HepG2 (cell line): Measurements from ENCODE around the gene PGP. TPM values are rescaled to one million over a fixed set of nuclear protein-coding genes. Genes with fewer than 3 reads are reported as not detected.
A peak's percentile ranks its signal among the peaks of the same experiment; 100 is the strongest.

Experiments
- ERF ChIP-seq: IDR thresholded peaks from 2 replicates; pipeline ENCODE4 v1.6.1; 2018; ENCODE audit warnings: missing biosample characterization, missing genetic modification reagents
- MEF2D ChIP-seq: sonication (generic); formaldehyde crosslinking; IDR thresholded peaks from 2 replicates; pipeline ENCODE4 v1.5.1; 2020; ENCODE audit warnings: mild to moderate bottlenecking, missing genetic modification reagents
- NCOA5 ChIP-seq: sonication (generic); formaldehyde crosslinking; IDR thresholded peaks from 2 replicates; pipeline ENCODE4 v1.4.0; 2020; ENCODE audit warnings: missing genetic modification reagents
- PAX8 ChIP-seq: sonication (generic); formaldehyde crosslinking; IDR thresholded peaks from 2 replicates; pipeline ENCODE4 v1.8.0; 2022; ENCODE audit warnings: mild to moderate bottlenecking, missing genetic modification reagents, borderline replicate concordance
- RCOR2 ChIP-seq: IDR thresholded peaks from 2 replicates; pipeline ENCODE4 v1.6.1; 2016; ENCODE audit warnings: missing biosample characterization, missing genetic modification reagents
- TARDBP ChIP-seq: sonication (generic); formaldehyde crosslinking; IDR thresholded peaks from 2 replicates; pipeline ENCODE4 v1.8.0; 2022; ENCODE audit warnings: mild to moderate bottlenecking, missing genetic modification reagents
- ZMAT3 ChIP-seq: sonication (generic); formaldehyde crosslinking; conservative IDR thresholded peaks from 2 replicates; pipeline ENCODE4 v1.7.0; 2021; ENCODE audit warnings: missing genetic modification reagents
- ZNF430 ChIP-seq: sonication (generic); formaldehyde crosslinking; IDR thresholded peaks from 2 replicates; pipeline ENCODE4 v1.9.0; 2021; ENCODE audit warnings: mild to moderate bottlenecking, missing genetic modification reagents
- ZNF543 ChIP-seq: sonication (generic); formaldehyde crosslinking; IDR thresholded peaks from 2 replicates; pipeline ENCODE4 v1.4.0; 2020; ENCODE audit warnings: mild to moderate bottlenecking, missing genetic modification reagents
- ZNF577 ChIP-seq: sonication (generic); formaldehyde crosslinking; IDR thresholded peaks from 2 replicates; pipeline ENCODE4 v1.4.0; 2020; ENCODE audit warnings: mild to moderate bottlenecking, low read depth, missing genetic modification reagents, borderline replicate concordance
- polyA plus RNA-seq, 8 experiments: library from polyadenylated mRNA; depleted of rRNA in 3 of 8; stranded (reverse) in 7 of 8; unstranded in 1 of 8; fragments of >200 nt; fragmentation: Illumina TruSeq in 4 of 8; extraction: Trizol in 4 of 8; gene quantifications; 2 replicates each; pipeline versions ENCODE4 v1.2.1 to v1.2.3, GENCODE V29; 2011 to 2016; ENCODE audit warnings: low read depth in 4 of 8, missing spikeins in 1 of 8, mixed read lengths in 1 of 8; ENCODE audit not compliant: insufficient read depth in 1 of 8
- total RNA-seq, 5 experiments: library from RNA; depleted of rRNA; stranded (reverse); fragments of >200 nt; fragmentation: Illumina TruSeq; extraction: Trizol; gene quantifications; 2 replicates each; pipeline ENCODE4 v1.2.3, GENCODE V29; 2016; ENCODE audit warnings: low read depth in 1 of 5
- TF ChIP-seq, protein P1 (sequence below), 2 experiments: fragments of 450-650 bp in 1 of 2; sonication (generic) in 1 of 2; formaldehyde crosslinking in 1 of 2; IDR thresholded peaks; 2 replicates each; pipeline versions ENCODE4 v1.6.1 to v1.8.0; 2016 to 2022; ENCODE audit warnings: antibody characterized with exemption in 1 of 2, mild to moderate bottlenecking in 1 of 2, missing genetic modification reagents in 1 of 2
- TF ChIP-seq, protein P2 (sequence below): sonication (generic); formaldehyde crosslinking; IDR thresholded peaks from 2 replicates; pipeline ENCODE4 v1.8.0; 2022; ENCODE audit warnings: mild to moderate bottlenecking, missing genetic modification reagents
- TF ChIP-seq, protein P3 (sequence below): sonication (generic); formaldehyde crosslinking; IDR thresholded peaks from 2 replicates; pipeline ENCODE4 v1.5.0; 2020; ENCODE audit warnings: missing genetic modification reagents

PGP gene
- total and polyA plus RNA-seq, 2 of the 13 experiments (the other 11 are each of a cell fraction or from before 2014, with no cell fraction given): 7.3 to 18.3 TPM

DNA sequence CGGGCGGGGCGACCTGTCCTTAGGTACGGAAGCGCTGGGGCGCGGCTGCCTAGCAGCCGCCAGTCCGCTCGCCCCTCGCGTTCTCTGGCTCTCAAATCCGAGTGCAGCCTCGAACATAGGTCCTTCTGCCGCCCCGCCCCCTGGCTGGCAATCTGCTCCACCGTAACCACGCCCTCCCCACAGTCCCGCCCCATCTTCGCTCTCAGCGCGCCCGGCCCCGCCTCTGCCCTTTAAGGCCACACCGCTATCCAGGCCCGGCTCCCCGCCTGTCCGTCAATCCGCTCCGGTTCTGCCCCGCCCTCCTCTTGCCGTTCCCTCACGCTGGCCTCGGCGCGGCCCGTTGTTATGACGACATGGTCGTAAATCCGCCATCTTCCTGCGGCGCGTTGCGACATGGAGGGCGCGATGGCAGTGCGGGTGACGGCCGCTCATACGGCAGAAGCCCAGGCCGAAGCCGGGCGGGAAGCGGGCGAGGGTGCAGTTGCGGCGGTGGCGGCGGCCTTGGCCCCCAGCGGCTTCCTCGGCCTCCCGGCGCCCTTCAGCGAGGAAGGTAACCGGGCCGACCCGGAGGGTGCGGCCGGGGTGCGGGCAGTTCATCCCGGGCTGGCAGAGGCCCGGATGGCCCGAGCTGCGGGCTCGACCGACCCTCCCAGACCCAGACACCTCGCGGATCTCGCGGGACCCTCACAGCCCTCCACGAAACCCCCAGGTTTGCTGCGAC is 8.7 kb upstream of the PGP start, which contains the start of gene E4F1 (continued):
- TF ChIP-seq ZNF430 (CRISPR knock-in tag) (peak; percentile 95), ZNF577 (CRISPR knock-in tag) (no peak), ERF (CRISPR knock-in tag) (0 out of 2 replicates have a peak, but pooled peaks have one; percentile 22), PAX8 (CRISPR knock-in tag) (no peak), ZNF543 (CRISPR knock-in tag) (peak; percentile 54; the same call in 1 of the 2 replicates), MEF2D (CRISPR knock-in tag) (peak; percentile 63), NCOA5 (no peak), TARDBP (CRISPR knock-in tag) (peak; percentile 97), RCOR2 (CRISPR knock-in tag) (no peak), ZMAT3 (CRISPR knock-in tag) (no peak; the same call in 1 of the 2 replicates)
- TF ChIP-seq, protein P1, sequence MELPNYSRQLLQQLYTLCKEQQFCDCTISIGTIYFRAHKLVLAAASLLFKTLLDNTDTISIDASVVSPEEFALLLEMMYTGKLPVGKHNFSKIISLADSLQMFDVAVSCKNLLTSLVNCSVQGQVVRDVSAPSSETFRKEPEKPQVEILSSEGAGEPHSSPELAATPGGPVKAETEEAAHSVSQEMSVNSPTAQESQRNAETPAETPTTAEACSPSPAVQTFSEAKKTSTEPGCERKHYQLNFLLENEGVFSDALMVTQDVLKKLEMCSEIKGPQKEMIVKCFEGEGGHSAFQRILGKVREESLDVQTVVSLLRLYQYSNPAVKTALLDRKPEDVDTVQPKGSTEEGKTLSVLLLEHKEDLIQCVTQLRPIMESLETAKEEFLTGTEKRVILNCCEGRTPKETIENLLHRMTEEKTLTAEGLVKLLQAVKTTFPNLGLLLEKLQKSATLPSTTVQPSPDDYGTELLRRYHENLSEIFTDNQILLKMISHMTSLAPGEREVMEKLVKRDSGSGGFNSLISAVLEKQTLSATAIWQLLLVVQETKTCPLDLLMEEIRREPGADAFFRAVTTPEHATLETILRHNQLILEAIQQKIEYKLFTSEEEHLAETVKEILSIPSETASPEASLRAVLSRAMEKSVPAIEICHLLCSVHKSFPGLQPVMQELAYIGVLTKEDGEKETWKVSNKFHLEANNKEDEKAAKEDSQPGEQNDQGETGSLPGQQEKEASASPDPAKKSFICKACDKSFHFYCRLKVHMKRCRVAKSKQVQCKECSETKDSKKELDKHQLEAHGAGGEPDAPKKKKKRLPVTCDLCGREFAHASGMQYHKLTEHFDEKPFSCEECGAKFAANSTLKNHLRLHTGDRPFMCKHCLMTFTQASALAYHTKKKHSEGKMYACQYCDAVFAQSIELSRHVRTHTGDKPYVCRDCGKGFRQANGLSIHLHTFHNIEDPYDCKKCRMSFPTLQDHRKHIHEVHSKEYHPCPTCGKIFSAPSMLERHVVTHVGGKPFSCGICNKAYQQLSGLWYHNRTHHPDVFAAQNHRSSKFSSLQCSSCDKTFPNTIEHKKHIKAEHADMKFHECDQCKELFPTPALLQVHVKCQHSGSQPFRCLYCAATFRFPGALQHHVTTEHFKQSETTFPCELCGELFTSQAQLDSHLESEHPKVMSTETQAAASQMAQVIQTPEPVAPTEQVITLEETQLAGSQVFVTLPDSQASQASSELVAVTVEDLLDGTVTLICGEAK (IDR thresholded peaks at IDR 0.05): no peak
- TF ChIP-seq, protein P1 (CRISPR knock-in tag; IDR thresholded peaks at IDR 0.05): no peak
- TF ChIP-seq, protein P2, sequence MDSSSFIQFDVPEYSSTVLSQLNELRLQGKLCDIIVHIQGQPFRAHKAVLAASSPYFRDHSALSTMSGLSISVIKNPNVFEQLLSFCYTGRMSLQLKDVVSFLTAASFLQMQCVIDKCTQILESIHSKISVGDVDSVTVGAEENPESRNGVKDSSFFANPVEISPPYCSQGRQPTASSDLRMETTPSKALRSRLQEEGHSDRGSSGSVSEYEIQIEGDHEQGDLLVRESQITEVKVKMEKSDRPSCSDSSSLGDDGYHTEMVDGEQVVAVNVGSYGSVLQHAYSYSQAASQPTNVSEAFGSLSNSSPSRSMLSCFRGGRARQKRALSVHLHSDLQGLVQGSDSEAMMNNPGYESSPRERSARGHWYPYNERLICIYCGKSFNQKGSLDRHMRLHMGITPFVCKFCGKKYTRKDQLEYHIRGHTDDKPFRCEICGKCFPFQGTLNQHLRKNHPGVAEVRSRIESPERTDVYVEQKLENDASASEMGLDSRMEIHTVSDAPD: peak; percentile 63
- TF ChIP-seq, protein P3, sequence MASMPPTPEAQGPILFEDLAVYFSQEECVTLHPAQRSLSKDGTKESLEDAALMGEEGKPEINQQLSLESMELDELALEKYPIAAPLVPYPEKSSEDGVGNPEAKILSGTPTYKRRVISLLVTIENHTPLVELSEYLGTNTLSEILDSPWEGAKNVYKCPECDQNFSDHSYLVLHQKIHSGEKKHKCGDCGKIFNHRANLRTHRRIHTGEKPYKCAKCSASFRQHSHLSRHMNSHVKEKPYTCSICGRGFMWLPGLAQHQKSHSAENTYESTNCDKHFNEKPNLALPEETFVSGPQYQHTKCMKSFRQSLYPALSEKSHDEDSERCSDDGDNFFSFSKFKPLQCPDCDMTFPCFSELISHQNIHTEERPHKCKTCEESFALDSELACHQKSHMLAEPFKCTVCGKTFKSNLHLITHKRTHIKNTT (CRISPR knock-in tag): no peak
